IPS-18a (cell line): ENCODE data around the gene ARPIN.
"Not testable (repeated sequence)": the region's sequence is repeated elsewhere in the genome, so short reads cannot be mapped to it uniquely, and the experiment has no call there.

Source experiments
- H3K27ac ChIP-seq: one replicate; pipeline ENCODE4 v1.5.1; 2013; ENCODE audit warnings: low read length
- H3K27me3 ChIP-seq: one replicate; pipeline ENCODE4 v1.6.1; 2013; ENCODE audit warnings: mild to moderate bottlenecking, low read length; ENCODE audit not compliant: control insufficient read depth, insufficient read depth
- H3K36me3 ChIP-seq: one replicate; pipeline ENCODE4 v1.6.1; 2013; ENCODE audit warnings: low read depth, low read length; ENCODE audit not compliant: control insufficient read depth
- H3K4me1 ChIP-seq: one replicate; pipeline ENCODE4 v1.6.1; 2013; ENCODE audit warnings: low read depth, low read length; ENCODE audit not compliant: control insufficient read depth
- H3K4me3 ChIP-seq: one replicate; pipeline ENCODE4 v1.5.1; 2013; ENCODE audit warnings: low read length
- H3K9ac ChIP-seq: one replicate; pipeline ENCODE4 v1.6.1; 2013; ENCODE audit warnings: mild to moderate bottlenecking, low read length, moderate library complexity
- H3K9me3 ChIP-seq: one replicate; pipeline ENCODE4 v1.6.1; 2013; ENCODE audit warnings: low read depth, low read length; ENCODE audit not compliant: control insufficient read depth

ARPIN gene

GRCh38 chr15:89912674-89913396 is at the start of gene ARPIN:
TSS of gene ARPIN (minus strand) at chr15:89912952. CDS start at chr15:89912835, 117 bp downstream.
- H3K9ac ChIP-seq, result peak within 1 kb of the TSS; percentile 64
- H3K27ac ChIP-seq, result no peak within 1 kb of the TSS
- peak within 1 kb of the TSS; percentile 63 for H3K4me3 ChIP-seq

GRCh38 chr15:89958107-89958805 is 45.5 kb upstream of the ARPIN start:
- Histone ChIP-seq H3K4me3 (no peak overlapping the region), H3K9ac (no peak overlapping the region), H3K36me3 (no peaks in the 10 kb centered on the region), H3K27me3 (no peaks in the 10 kb centered on the region), H3K4me1 (no peaks in the 10 kb centered on the region), H3K9me3 (no peaks in the 10 kb centered on the region), H3K27ac (no peak overlapping the region)

More at GRCh38 chr15:89912674-89913396, at the start of gene ARPIN:
- Histone ChIP-seq H3K9me3 (no peaks in the 10 kb centered on the region), H3K27me3 (no peaks in the 10 kb centered on the region), H3K4me1 (peaks cover 6% of the 10 kb centered on the region), H3K36me3 (no peaks in the 10 kb centered on the region)

GRCh38 chr15:89955449-89955998 is 42.8 kb upstream of the ARPIN start:
- H3K4me3 ChIP-seq, H3K9me3 ChIP-seq, H3K27me3 ChIP-seq, H3K9ac ChIP-seq, H3K4me1 ChIP-seq, H3K36me3 ChIP-seq, H3K27ac ChIP-seq: not testable (repeated sequence)

- no peak overlapping the region for H3K27ac ChIP-seq
Observed at GRCh38 chr15:89954541-89954940, 41.8 kb upstream of the ARPIN start.

GRCh38 chr15:89948796-89949195 is 36.0 kb upstream of the ARPIN start:
- Histone ChIP-seq H3K4me1 (no peaks in the 10 kb centered on the region), H3K36me3 (no peaks in the 10 kb centered on the region), H3K9ac (no peak overlapping the region), H3K27ac (no peak overlapping the region), H3K9me3 (no peaks in the 10 kb centered on the region), H3K4me3 (no peak overlapping the region), H3K27me3 (no peaks in the 10 kb centered on the region)

More at GRCh38 chr15:89954541-89954940, 41.8 kb upstream of the ARPIN start:
- no peak overlapping the region for H3K9ac ChIP-seq
- no peaks in the 10 kb centered on the region for H3K9me3 ChIP-seq
- no peak overlapping the region for H3K4me3 ChIP-seq
- no peaks in the 10 kb centered on the region for H3K4me1 ChIP-seq
- H3K36me3 ChIP-seq, result no peaks in the 10 kb centered on the region
- no peaks in the 10 kb centered on the region for H3K27me3 ChIP-seq

- Histone ChIP-seq H3K27me3 (no peaks in the 10 kb centered on the region), H3K4me3 (no peak overlapping the region), H3K36me3 (no peaks in the 10 kb centered on the region), H3K27ac (no peak overlapping the region), H3K9ac (no peak overlapping the region), H3K4me1 (no peaks in the 10 kb centered on the region), H3K9me3 (no peaks in the 10 kb centered on the region)
Observed at GRCh38 chr15:89947385-89947784, 34.6 kb upstream of the ARPIN start.

- Histone ChIP-seq H3K27me3 (no peaks in the 10 kb centered on the region), H3K9ac (no peak overlapping the region), H3K4me3 (no peak overlapping the region), H3K9me3 (no peaks in the 10 kb centered on the region), H3K4me1 (no peaks in the 10 kb centered on the region), H3K27ac (no peak overlapping the region), H3K36me3 (no peaks in the 10 kb centered on the region)
Observed at GRCh38 chr15:89946681-89947299, 34.0 kb upstream of the ARPIN start.

- H3K27me3 ChIP-seq, H3K4me3 ChIP-seq, H3K36me3 ChIP-seq, H3K9me3 ChIP-seq, H3K27ac ChIP-seq, H3K9ac ChIP-seq, H3K4me1 ChIP-seq: not testable (repeated sequence)
Observed at GRCh38 chr15:89943721-89944120, 31.0 kb upstream of the ARPIN start.

- Histone ChIP-seq H3K27me3 (no peaks in the 10 kb centered on the region), H3K9me3 (no peaks in the 10 kb centered on the region), H3K36me3 (no peaks in the 10 kb centered on the region), H3K9ac (no peak overlapping the region), H3K27ac (no peak overlapping the region), H3K4me1 (no peaks in the 10 kb centered on the region), H3K4me3 (no peak overlapping the region)
Observed at GRCh38 chr15:89939910-89940309, 27.2 kb upstream of the ARPIN start.

- not testable (repeated sequence) for H3K27me3 ChIP-seq, H3K36me3 ChIP-seq
Observed at GRCh38 chr15:89939377-89939776, 26.6 kb upstream of the ARPIN start.

GRCh38 chr15:89937365-89938350 is 24.9 kb upstream of the ARPIN start:
- H3K4me3 ChIP-seq, result no peak overlapping the region
- H3K9ac ChIP-seq, result no peak overlapping the region
- H3K4me1 ChIP-seq, result no peaks in the 10 kb centered on the region
- H3K9me3 ChIP-seq, result no peaks in the 10 kb centered on the region
- H3K27ac ChIP-seq, result no peak overlapping the region
- no peaks in the 10 kb centered on the region for H3K27me3 ChIP-seq
- no peaks in the 10 kb centered on the region for H3K36me3 ChIP-seq

More at GRCh38 chr15:89939377-89939776, 26.6 kb upstream of the ARPIN start:
- H3K4me1 ChIP-seq, H3K9ac ChIP-seq, H3K27ac ChIP-seq, H3K4me3 ChIP-seq, H3K9me3 ChIP-seq: not testable (repeated sequence)
